HEK293 (cell line): Measurements from ENCODE around the gene CRYGA.

Source experiments
- CTCF ChIA-PET: fragments of 350-600 bp; formaldehyde crosslinking; extraction: SDS; loops from one replicate; lab custom pipeline; 2021; ENCODE audit warnings: antibody characterized with exemption; lab: Yijun Ruan, JAX
- POLR2A ChIA-PET: fragments of 300-600 bp; formaldehyde crosslinking; extraction: SDS; loops from one replicate; lab custom pipeline; 2020; ENCODE audit warnings: antibody characterized with exemption, inconsistent platforms; lab: Yijun Ruan, JAX
- H3K27ac ChIP-seq: fragments of 200-500 bp; sonication (Bioruptor generic); 2 replicates; pipeline ENCODE4 v1.5.1; 2014; ENCODE audit warnings: low read depth, low read length, control low read depth, inconsistent platforms; ENCODE audit errors: extremely low read depth
- H3K36me3 ChIP-seq, 2 experiments: fragments of 200-500 bp in 1 of 2; sonication (Bioruptor generic) in 1 of 2; 1 replicate in 1 of 2; 2 replicates in 1 of 2; pipeline ENCODE4 v1.5.1; 2014 to 2017; ENCODE audit warnings: inconsistent platforms in 2 of 2, low read length in 2 of 2; ENCODE audit not compliant: control insufficient read depth in 2 of 2, insufficient read depth in 1 of 2
- H3K4me1 ChIP-seq: fragments of 200-500 bp; sonication (Bioruptor generic); 2 replicates; pipeline ENCODE4 v1.5.1; 2014; ENCODE audit warnings: mild to moderate bottlenecking, low read length, inconsistent platforms; ENCODE audit not compliant: control insufficient read depth, insufficient read depth
- H3K4me3 ChIP-seq: 2 replicates; pipeline ENCODE4 v1.5.1; 2011; ENCODE audit warnings: low read depth, mild to moderate bottlenecking, control low read depth, low read length, moderate library complexity
- H3K9me3 ChIP-seq: fragments of 200-500 bp; sonication (Bioruptor generic); 2 replicates; pipeline ENCODE4 v1.5.1; 2014; ENCODE audit warnings: low read depth, low read length, inconsistent platforms; ENCODE audit not compliant: control insufficient read depth, insufficient read depth
- AEBP2 ChIP-seq: fragments of 450-650 bp; formaldehyde crosslinking; IDR thresholded peaks from 2 replicates; pipeline ENCODE4 v1.5.1; 2016; ENCODE audit warnings: missing biosample characterization, missing genetic modification characterization, borderline replicate concordance
- ELK4 ChIP-seq: IDR thresholded peaks from 2 replicates; pipeline ENCODE4 v1.6.1; 2011; ENCODE audit warnings: mild to moderate bottlenecking, low read depth, low read length, borderline replicate concordance
- GLIS2 ChIP-seq: fragments of 450-650 bp; formaldehyde crosslinking; IDR thresholded peaks from 2 replicates; pipeline ENCODE4 v1.5.1; 2016; ENCODE audit warnings: missing biosample characterization, missing genetic modification characterization
- WT1 ChIP-seq: fragments of 450-650 bp; formaldehyde crosslinking; IDR thresholded peaks from 2 replicates; pipeline ENCODE4 v1.5.1; 2016; ENCODE audit warnings: missing biosample characterization, missing genetic modification characterization
- ZBTB10 ChIP-seq: fragments of 450-650 bp; formaldehyde crosslinking; IDR thresholded peaks from 2 replicates; pipeline ENCODE4 v1.5.1; 2016; ENCODE audit warnings: missing biosample characterization, missing genetic modification characterization
- ZBTB26 ChIP-seq: fragments of 450-650 bp; formaldehyde crosslinking; optimal IDR thresholded peaks from 2 replicates; pipeline ENCODE3; 2016; ENCODE audit warnings: missing biosample characterization, mild to moderate bottlenecking, missing genetic modification characterization
- ZNF239 ChIP-seq: fragments of 450-650 bp; formaldehyde crosslinking; IDR thresholded peaks from 2 replicates; pipeline ENCODE4 v1.5.1; 2016; ENCODE audit warnings: missing biosample characterization, missing genetic modification characterization
- ZNF354C ChIP-seq: fragments of 450-650 bp; formaldehyde crosslinking; IDR thresholded peaks from 2 replicates; pipeline ENCODE4 v1.5.1; 2016; ENCODE audit warnings: missing biosample characterization, missing genetic modification characterization, low read depth, borderline replicate concordance
- ZNF449 ChIP-seq: fragments of 450-650 bp; formaldehyde crosslinking; IDR thresholded peaks from 2 replicates; pipeline ENCODE4 v1.5.1; 2017; ENCODE audit warnings: missing biosample characterization, mild to moderate bottlenecking, missing genetic modification characterization, moderate library complexity
- ZNF488 ChIP-seq: fragments of 450-650 bp; formaldehyde crosslinking; IDR thresholded peaks from 2 replicates; pipeline ENCODE4 v1.5.1; 2016; ENCODE audit warnings: missing biosample characterization, missing genetic modification characterization
- ZNF510 ChIP-seq: fragments of 450-650 bp; formaldehyde crosslinking; IDR thresholded peaks from 2 replicates; pipeline ENCODE4 v1.5.1; 2018; ENCODE audit warnings: mild to moderate bottlenecking, missing genetic modification characterization, missing biosample characterization; ENCODE audit not compliant: insufficient replicate concordance
- ZNF518A ChIP-seq: fragments of 450-650 bp; formaldehyde crosslinking; conservative IDR thresholded peaks from 2 replicates; pipeline ENCODE4 v1.5.1; 2016; ENCODE audit warnings: low read depth, missing biosample characterization, missing genetic modification characterization
- ZNF560 ChIP-seq: fragments of 450-650 bp; formaldehyde crosslinking; IDR thresholded peaks from 2 replicates; pipeline ENCODE4 v1.5.1; 2017; ENCODE audit warnings: missing biosample characterization, missing genetic modification characterization, borderline replicate concordance
- ZNF600 ChIP-seq: fragments of 450-650 bp; formaldehyde crosslinking; IDR thresholded peaks from 2 replicates; pipeline ENCODE4 v1.5.1; 2016; ENCODE audit warnings: missing biosample characterization, missing genetic modification characterization
- ZNF621 ChIP-seq: fragments of 450-650 bp; formaldehyde crosslinking; IDR thresholded peaks from 2 replicates; pipeline ENCODE4 v1.5.1; 2017; ENCODE audit warnings: missing biosample characterization, missing genetic modification characterization
- ZNF629 ChIP-seq: fragments of 450-650 bp; formaldehyde crosslinking; IDR thresholded peaks from 2 replicates; pipeline ENCODE4 v1.5.1; 2017; ENCODE audit warnings: missing biosample characterization, missing genetic modification characterization
- ZNF654 ChIP-seq: fragments of 450-650 bp; formaldehyde crosslinking; IDR thresholded peaks from 2 replicates; pipeline ENCODE4 v1.5.1; 2016; ENCODE audit warnings: low read depth, missing biosample characterization, missing genetic modification characterization
- ZNF792 ChIP-seq: fragments of 450-650 bp; formaldehyde crosslinking; IDR thresholded peaks from 2 replicates; pipeline ENCODE4 v1.5.1; 2016; ENCODE audit warnings: missing biosample characterization, missing genetic modification characterization

CRYGA gene

GRCh38 chr2:208208335-208209085 lies 45.1 kb upstream of the CRYGA start (continued):
- TF ChIP-seq GLIS2 (tag by site-specific recombination) (no peak), ZNF510 (tag by site-specific recombination) (no peak)

- Histone ChIP-seq H3K9me3 (no peaks in the 10 kb centered on the region), H3K4me1 (no peaks in the 10 kb centered on the region), H3K4me3 (no peak overlapping the region), H3K27ac (no peak overlapping the region), H3K36me3 (no peaks in the 10 kb centered on the region)
- ChIA-PET CTCF (no interaction called here), POLR2A (no interaction called here)
- TF ChIP-seq ZBTB26 (no peak), ZNF488 (tag by site-specific recombination) (no peak), ZBTB10 (tag by site-specific recombination) (no peak), ZNF600 (tag by site-specific recombination) (no peak), ZNF449 (no peak), ZNF629 (tag by site-specific recombination) (no peak), ZNF621 (no peak), ZNF654 (tag by site-specific recombination) (no peak), ELK4 (no peak), ZNF560 (tag by site-specific recombination) (no peak)
These were observed 44.4 kb upstream of the CRYGA start for GRCh38 chr2:208207769-208208168.

- POLR2A ChIA-PET, result no interaction called here
- TF ChIP-seq ZNF518A (no peak), AEBP2 (tag by site-specific recombination) (no peak), ZNF354C (tag by site-specific recombination) (no peak), ZNF792 (tag by site-specific recombination) (no peak), WT1 (tag by site-specific recombination) (no peak), ZNF239 (tag by site-specific recombination) (no peak)
These were observed 40.8 kb upstream of the CRYGA start for GRCh38 chr2:208204166-208204565.

More at GRCh38 chr2:208204166-208204565, 40.8 kb upstream of the CRYGA start:
- CTCF ChIA-PET, result interaction anchor here (0.5 to 1.5 kb wide), 5 partner anchors 9 to 99 kb away, joined by 3 to 4 read pairs (median 3); no protein-coding TSS in a partner anchor
- Histone ChIP-seq H3K36me3 (no peaks in the 10 kb centered on the region), H3K4me3 (no peak overlapping the region), H3K27ac (no peak overlapping the region), H3K9me3 (no peaks in the 10 kb centered on the region), H3K4me1 (no peaks in the 10 kb centered on the region)
